Peyer's patch (tissue), 4 donors: ENCODE measurements around the gene DIPK2B.

ENCODE experiments used
- CTCF ChIP-seq, 6 experiments: fragments of 450-650 bp in 4 of 6; fragments of 200-600 bp in 2 of 6; sonication (generic) in 1 of 6; IDR thresholded peaks; one replicate each; pipeline ENCODE4 v1.5.1; 2017 to 2019; ENCODE audit warnings: antibody characterized with exemption in 6 of 6, mild to moderate bottlenecking in 3 of 6, moderate library complexity in 1 of 6
- POLR2A ChIP-seq, 2 donors: fragments of 450-650 bp; IDR thresholded peaks; one replicate each; pipeline ENCODE4 v1.5.1; 2017; ENCODE audit warnings: antibody characterized with exemption in 2 of 2, mild to moderate bottlenecking in 2 of 2, moderate library complexity in 2 of 2

- no peak for TF ChIP-seq CTCF (IDR thresholded peaks at IDR 0.05)
- TF ChIP-seq POLR2A (IDR thresholded peaks at IDR 0.05): no peak
Observed at GRCh38 chrX:45200741-45201234, at the start of gene DIPK2B.
